T-helper 22 cell (primary cell): ENCODE measurements around the gene GPC5.
"Not testable (repeated sequence)": the region's sequence is repeated elsewhere in the genome, so short reads cannot be mapped to it uniquely, and the experiment has no call there.

Experiments used
- DNase-seq: peaks from one replicate; pipeline ENCODE4 v3.0.0-alpha.2; 2020; ENCODE audit warnings: low read depth

The GPC5 gene

GRCh38 chr13:91893040-91893439, 494.6 kb downstream of the GPC5 start:
- no peak for DNase-seq

- DNase-seq: no peak
Measured at GRCh38 chr13:91894316-91894715, 495.9 kb downstream of the GPC5 start.

GRCh38 chr13:91896547-91896946, 498.1 kb downstream of the GPC5 start:
- DNase-seq: no peak

- not testable (repeated sequence) for DNase-seq
Measured at GRCh38 chr13:91898986-91899385, 500.6 kb downstream of the GPC5 start.

GRCh38 chr13:91902291-91902690, 503.9 kb downstream of the GPC5 start:
- DNase-seq: no peak

- DNase-seq: no peak
Measured at GRCh38 chr13:91904005-91904404, 505.6 kb downstream of the GPC5 start.

- no peak for DNase-seq
Measured at GRCh38 chr13:91904597-91904996, 506.2 kb downstream of the GPC5 start.

- no peak for DNase-seq
Measured at GRCh38 chr13:91907398-91907797, 509.0 kb downstream of the GPC5 start.

- no peak for DNase-seq
Measured at GRCh38 chr13:91909617-91910016, 511.2 kb downstream of the GPC5 start.

- no peak for DNase-seq
Measured at GRCh38 chr13:91922969-91923592, 524.7 kb downstream of the GPC5 start.

GRCh38 chr13:91930687-91931086, 532.3 kb downstream of the GPC5 start:
- DNase-seq: no peak

GRCh38 chr13:91934354-91934753, 535.9 kb downstream of the GPC5 start:
- DNase-seq: no peak

- DNase-seq: no peak
Measured at GRCh38 chr13:91946498-91947070, 548.2 kb downstream of the GPC5 start.

- DNase-seq: no peak
Measured at GRCh38 chr13:91948736-91949135, 550.3 kb downstream of the GPC5 start.

- DNase-seq: no peak
Measured at GRCh38 chr13:91950803-91951202, 552.4 kb downstream of the GPC5 start.

GRCh38 chr13:91955546-91956355, 557.3 kb downstream of the GPC5 start:
- no peak for DNase-seq

GRCh38 chr13:91960947-91961346, 562.5 kb downstream of the GPC5 start:
- DNase-seq: no peak

- no peak for DNase-seq
Measured at GRCh38 chr13:91962946-91963345, 564.5 kb downstream of the GPC5 start.

GRCh38 chr13:91965511-91965910, 567.1 kb downstream of the GPC5 start:
- no peak for DNase-seq

- DNase-seq: no peak
Measured at GRCh38 chr13:91978571-91978970, 580.1 kb downstream of the GPC5 start.

- DNase-seq: no peak
Measured at GRCh38 chr13:91986761-91987483, 588.5 kb downstream of the GPC5 start.

GRCh38 chr13:91988331-91988730, 589.9 kb downstream of the GPC5 start:
- DNase-seq: no peak

- DNase-seq: no peak
Measured at GRCh38 chr13:92012787-92013186, 614.4 kb downstream of the GPC5 start.
